Mucosa of descending colon (tissue), 3 donors: Measurements from ENCODE around the gene JAM3. TPM values are rescaled to one million over a fixed set of nuclear protein-coding genes. Genes with fewer than 3 reads are reported as not detected.

ENCODE experiments used
- ATAC-seq: fragments of 200-7000 bp; cut with Tn5 transposase; one replicate; pipeline ENCODE4 v1.9.1; 2020; ENCODE audit warnings: mild to moderate bottlenecking, moderate library complexity
- DNase-seq, 3 donors: peaks; one replicate each; pipeline ENCODE4 v3.0.0-alpha.2; 2020
- H3K36me3 ChIP-seq: fragments of 200-600 bp; one replicate; pipeline ENCODE4 v1.8.0; 2021; ENCODE audit warnings: low read depth, mild to moderate bottlenecking
- H3K4me1 ChIP-seq: fragments of 200-600 bp; one replicate; pipeline ENCODE4 v1.8.0; 2021; ENCODE audit warnings: low read depth, mild to moderate bottlenecking
- H3K4me3 ChIP-seq: fragments of 200-600 bp; one replicate; pipeline ENCODE4 v1.8.0; 2021; ENCODE audit warnings: mild to moderate bottlenecking
- H3K9me3 ChIP-seq: fragments of 200-600 bp; one replicate; pipeline ENCODE4 v1.8.0; 2021; ENCODE audit warnings: mild to moderate bottlenecking
- intact Hi-C, 2 donors: fragments of 100-400 bp; cut with DNase I in 1 of 2; cut with micrococcal nuclease in 1 of 2; formaldehyde crosslinking; loops; one replicate each; pipeline versions ENCODE4 v1.11.0 to v1.11.1; 2022; cut with DNase I, micrococcal nuclease
- total RNA-seq, 3 donors: library from RNA; stranded (reverse); fragmentation: NEBNext Ultra II Directional in 2 of 3; extraction: Animal tissue kit (Norgen Biotek cat#: 25700) in 2 of 3; gene quantifications; one replicate each; pipeline versions ENCODE4 v1.2.1 to v1.2.4, GENCODE V29; 2021 to 2023
- TF ChIP-seq, protein P1 (sequence below): fragments of 200-600 bp; IDR thresholded peaks from one replicate; pipeline ENCODE4 v1.8.0; 2022; ENCODE audit warnings: antibody characterized with exemption, mild to moderate bottlenecking
- donor health status: DM: no; HTN: no; CAD: no; lungs with moderate emphysema.
- donor health status: DM: no; HTN: no; CAD: no.
- donor health status: DM: no; HTN: yes; CAD: no.

The JAM3 gene
- total RNA-seq, 3 donors from 2014 or later, result 5.4 to 62.7 (median 5.5) TPM

DNA sequence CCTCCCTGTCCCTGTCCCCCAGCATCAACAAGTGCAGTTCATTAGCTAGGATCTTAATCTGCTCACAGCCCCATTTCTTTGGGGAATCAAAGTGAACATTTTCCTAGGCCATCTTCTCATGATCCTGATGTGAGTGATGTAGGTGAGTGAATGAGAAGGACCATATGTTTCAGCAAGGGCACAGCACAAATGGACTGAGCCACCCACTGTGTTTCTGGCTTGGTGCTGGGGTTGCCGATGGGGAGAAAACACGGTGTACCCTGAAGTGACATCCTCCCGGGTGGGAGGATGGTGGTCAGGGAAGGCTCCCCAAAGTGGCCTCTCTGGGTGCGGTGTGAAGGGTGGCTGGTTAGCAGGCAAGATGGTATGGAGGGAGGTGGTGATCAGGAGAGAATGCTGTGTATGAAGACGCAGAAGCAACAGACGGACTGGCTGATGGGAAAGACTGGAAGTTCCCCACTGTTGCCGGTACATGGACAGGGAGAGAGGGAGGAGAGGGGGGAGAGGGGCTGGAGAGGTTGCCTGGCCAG, 72.2 kb downstream of the JAM3 start:
- H3K36me3 ChIP-seq, result no peaks in the 10 kb centered on the region
- H3K9me3 ChIP-seq, result no peaks in the 10 kb centered on the region
- ATAC-seq, result no peak
- H3K4me3 ChIP-seq, result no peak overlapping the region
- peaks cover 4% of the 10 kb centered on the region for H3K4me1 ChIP-seq
- intact Hi-C loops, result loop anchor here in 1 of 2 donors (5.0 kb wide), 1 partner anchor 214 kb away; no protein-coding TSS in a partner anchor
- TF ChIP-seq, protein P1, sequence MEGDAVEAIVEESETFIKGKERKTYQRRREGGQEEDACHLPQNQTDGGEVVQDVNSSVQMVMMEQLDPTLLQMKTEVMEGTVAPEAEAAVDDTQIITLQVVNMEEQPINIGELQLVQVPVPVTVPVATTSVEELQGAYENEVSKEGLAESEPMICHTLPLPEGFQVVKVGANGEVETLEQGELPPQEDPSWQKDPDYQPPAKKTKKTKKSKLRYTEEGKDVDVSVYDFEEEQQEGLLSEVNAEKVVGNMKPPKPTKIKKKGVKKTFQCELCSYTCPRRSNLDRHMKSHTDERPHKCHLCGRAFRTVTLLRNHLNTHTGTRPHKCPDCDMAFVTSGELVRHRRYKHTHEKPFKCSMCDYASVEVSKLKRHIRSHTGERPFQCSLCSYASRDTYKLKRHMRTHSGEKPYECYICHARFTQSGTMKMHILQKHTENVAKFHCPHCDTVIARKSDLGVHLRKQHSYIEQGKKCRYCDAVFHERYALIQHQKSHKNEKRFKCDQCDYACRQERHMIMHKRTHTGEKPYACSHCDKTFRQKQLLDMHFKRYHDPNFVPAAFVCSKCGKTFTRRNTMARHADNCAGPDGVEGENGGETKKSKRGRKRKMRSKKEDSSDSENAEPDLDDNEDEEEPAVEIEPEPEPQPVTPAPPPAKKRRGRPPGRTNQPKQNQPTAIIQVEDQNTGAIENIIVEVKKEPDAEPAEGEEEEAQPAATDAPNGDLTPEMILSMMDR, result no peak
- DNase-seq, result no peak

DNA sequence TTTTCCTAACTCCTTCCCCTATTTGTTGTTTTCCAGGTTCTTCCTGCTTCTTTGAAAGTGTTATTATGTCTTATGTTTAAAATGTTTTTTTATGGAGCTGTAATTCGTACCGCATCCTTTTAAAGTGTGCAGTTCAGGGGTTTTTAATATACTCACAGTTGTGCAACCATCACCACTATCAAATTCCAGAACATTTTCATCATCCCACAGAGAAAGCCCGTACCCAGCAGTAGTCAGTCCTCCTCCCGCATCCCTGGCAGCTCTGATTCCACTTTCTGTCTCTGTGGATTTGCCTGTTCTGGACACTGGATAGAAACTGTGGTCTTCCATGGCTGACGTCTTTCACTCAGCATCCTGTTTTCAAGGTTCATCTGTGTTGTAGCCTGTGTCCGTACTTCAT, 73.7 kb downstream of the JAM3 start:
- intact Hi-C loops, result loop anchor here in 1 of 2 donors (5.0 kb wide), 1 partner anchor 215 kb away; no protein-coding TSS in a partner anchor
- H3K4me3 ChIP-seq, result no peak overlapping the region

DNA sequence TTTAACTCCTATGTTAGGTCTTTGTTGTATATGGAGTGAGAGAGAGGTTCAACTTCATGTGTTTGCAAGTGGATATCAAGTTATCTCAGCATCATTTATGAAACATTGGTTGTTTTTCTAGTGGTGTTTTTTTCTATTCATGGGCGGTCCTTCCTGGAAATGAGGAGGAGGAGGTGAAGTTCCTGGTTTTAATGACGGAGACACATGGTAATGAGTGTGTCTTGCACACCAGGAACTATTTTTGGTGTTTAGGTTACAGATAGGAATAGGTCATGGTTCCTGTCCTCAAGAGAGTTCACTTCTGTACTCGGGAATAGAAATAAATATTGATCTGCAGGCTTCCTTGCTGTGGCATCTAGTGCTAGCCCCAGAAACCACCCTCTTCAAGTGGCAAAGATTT, 74.9 kb downstream of the JAM3 start:
- TF ChIP-seq, protein P1, result no peak
- no peak for DNase-seq
- no peaks in the 10 kb centered on the region for H3K9me3 ChIP-seq
- peaks cover 4% of the 10 kb centered on the region for H3K4me1 ChIP-seq
- no peak for ATAC-seq
- intact Hi-C loops, result loop anchor here in 1 of 2 donors (5.0 kb wide), 1 partner anchor 216 kb away; no protein-coding TSS in a partner anchor
- H3K4me3 ChIP-seq, result no peak overlapping the region
- H3K36me3 ChIP-seq, result no peaks in the 10 kb centered on the region

More for the DNA sequence above, 73.7 kb downstream of the JAM3 start:
- no peaks in the 10 kb centered on the region for H3K36me3 ChIP-seq
- peaks cover 4% of the 10 kb centered on the region for H3K4me1 ChIP-seq
- no peak for DNase-seq
- TF ChIP-seq, protein P1, result no peak
- no peaks in the 10 kb centered on the region for H3K9me3 ChIP-seq
- ATAC-seq, result no peak

DNA sequence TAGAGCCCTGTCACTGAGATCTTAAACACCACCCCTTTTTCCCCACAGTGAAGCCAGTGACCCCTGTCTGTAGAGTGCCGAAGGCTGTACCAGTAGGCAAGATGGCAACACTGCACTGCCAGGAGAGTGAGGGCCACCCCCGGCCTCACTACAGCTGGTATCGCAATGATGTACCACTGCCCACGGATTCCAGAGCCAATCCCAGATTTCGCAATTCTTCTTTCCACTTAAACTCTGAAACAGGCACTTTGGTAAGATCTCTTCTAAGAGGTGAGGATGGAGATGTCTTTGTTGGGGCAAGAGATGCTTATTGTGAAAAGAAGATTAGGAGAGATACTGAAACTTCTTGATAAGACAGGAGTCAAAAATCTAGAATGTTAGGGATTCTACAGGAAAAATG, 75.9 kb downstream of the JAM3 start:
- ATAC-seq (no peak), DNase-seq (no peak)
- no peak overlapping the region for H3K4me3 ChIP-seq
- no peaks in the 10 kb centered on the region for H3K9me3 ChIP-seq
- intact Hi-C loops, result loop anchor here in 1 of 2 donors (5.0 kb wide), 1 partner anchor 217 kb away; no protein-coding TSS in a partner anchor
- no peaks in the 10 kb centered on the region for H3K36me3 ChIP-seq
- no peaks in the 10 kb centered on the region for H3K4me1 ChIP-seq
- TF ChIP-seq, protein P1, result no peak

DNA sequence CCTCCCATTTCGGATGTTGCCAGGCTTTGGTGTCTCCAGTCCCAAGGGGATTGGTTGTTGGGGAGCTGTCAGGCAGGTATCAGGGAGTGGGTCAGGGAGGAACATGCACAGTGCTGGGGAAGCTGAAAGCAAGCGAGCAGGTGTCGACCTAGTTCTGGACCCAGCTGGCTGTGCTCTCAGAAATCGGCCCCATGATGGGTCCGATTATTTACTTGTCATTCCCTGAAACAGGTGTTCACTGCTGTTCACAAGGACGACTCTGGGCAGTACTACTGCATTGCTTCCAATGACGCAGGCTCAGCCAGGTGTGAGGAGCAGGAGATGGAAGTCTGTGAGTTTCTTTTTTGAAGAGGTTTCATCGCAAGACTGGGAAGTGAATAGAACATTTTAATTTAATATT, 76.8 kb downstream of the JAM3 start:
- ATAC-seq, result no peak
- no peak overlapping the region for H3K4me3 ChIP-seq
- no peak for DNase-seq
- TF ChIP-seq, protein P1, result no peak
- no peaks in the 10 kb centered on the region for H3K36me3 ChIP-seq
- H3K4me1 ChIP-seq, result no peaks in the 10 kb centered on the region
- intact Hi-C loops, result no loop called here
- H3K9me3 ChIP-seq, result no peaks in the 10 kb centered on the region

DNA sequence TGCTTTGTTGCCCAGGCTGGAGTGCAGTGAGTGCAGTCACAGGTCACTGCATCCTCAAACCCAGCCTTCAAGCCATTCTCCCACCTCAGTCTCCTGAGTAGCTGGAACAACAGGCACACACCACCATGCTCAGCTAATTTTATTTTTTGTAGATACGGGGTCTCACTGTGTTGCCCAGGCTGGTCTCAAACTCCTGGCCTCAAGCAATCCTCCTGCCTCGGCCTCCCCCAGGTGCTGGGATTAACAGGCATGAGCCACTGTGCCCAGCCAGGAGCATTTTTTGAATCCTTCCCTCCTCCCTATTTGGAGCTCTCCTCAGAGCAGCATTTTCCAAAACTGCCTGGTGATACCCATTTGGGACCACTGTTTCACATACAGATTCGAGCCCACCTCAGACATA, 77.7 kb downstream of the JAM3 start:
- H3K4me1 ChIP-seq, result no peaks in the 10 kb centered on the region
- H3K36me3 ChIP-seq, result no peaks in the 10 kb centered on the region
- H3K4me3 ChIP-seq, result no peak overlapping the region
- intact Hi-C loops, result no loop called here
- ATAC-seq (no peak), DNase-seq (no peak)
- H3K9me3 ChIP-seq, result no peaks in the 10 kb centered on the region
- TF ChIP-seq, protein P1, result no peak
